Mesendoderm (in vitro differentiated cells): ENCODE data around the gene TEX264.

Source experiments
- DNase-seq: peaks from one replicate; pipeline ENCODE4 v3.0.0; 2013
- H2AK5ac ChIP-seq: 2 replicates; pipeline ENCODE4 v1.6.1; 2013; ENCODE audit warnings: low read length, inconsistent platforms
- H2BK120ac ChIP-seq: 2 replicates; pipeline ENCODE4 v1.6.1; 2013; ENCODE audit warnings: low read depth, mild to moderate bottlenecking, low read length, moderate library complexity, mixed read lengths
- H2BK15ac ChIP-seq: replicated peaks from 2 replicates; pipeline ENCODE4 v1.6.1; 2013; ENCODE audit warnings: low read depth, mild to moderate bottlenecking, moderate library complexity
- H2BK5ac ChIP-seq: 2 replicates; pipeline ENCODE4 v1.6.1; 2013; ENCODE audit warnings: low read length, inconsistent platforms
- H3K18ac ChIP-seq: 2 replicates; pipeline ENCODE4 v1.6.1; 2013; ENCODE audit warnings: mild to moderate bottlenecking, low read length, mixed read lengths
- H3K23ac ChIP-seq: one replicate; pipeline ENCODE4 v1.6.1; 2013; ENCODE audit warnings: low read length
- H3K27ac ChIP-seq: 2 replicates; pipeline ENCODE4 v1.5.1; 2013; ENCODE audit warnings: low read depth, mild to moderate bottlenecking, inconsistent platforms, low read length, moderate library complexity
- H3K27me3 ChIP-seq: 2 replicates; pipeline ENCODE4 v1.6.1; 2013; ENCODE audit warnings: low read length, control low read depth, mild to moderate bottlenecking, inconsistent platforms; ENCODE audit not compliant: insufficient read depth, poor library complexity
- H3K36me3 ChIP-seq: 2 replicates; pipeline ENCODE4 v1.6.1; 2013; ENCODE audit warnings: low read length, inconsistent platforms; ENCODE audit not compliant: control insufficient read depth, insufficient read depth
- H3K4ac ChIP-seq: one replicate; pipeline ENCODE4 v1.6.1; 2013; ENCODE audit warnings: low read depth, mild to moderate bottlenecking, low read length, moderate library complexity
- H3K4me1 ChIP-seq: 2 replicates; pipeline ENCODE4 v1.6.1; 2013; ENCODE audit warnings: low read depth, low read length, inconsistent platforms; ENCODE audit not compliant: control insufficient read depth
- H3K4me2 ChIP-seq: 2 replicates; pipeline ENCODE4 v1.6.1; 2013; ENCODE audit warnings: low read length
- H3K4me3 ChIP-seq: 2 replicates; pipeline ENCODE4 v1.5.1; 2013; ENCODE audit warnings: mild to moderate bottlenecking, low read length
- H3K56ac ChIP-seq: one replicate; pipeline ENCODE4 v1.6.1; 2013; ENCODE audit warnings: low read length
- H3K79me1 ChIP-seq: 2 replicates; pipeline ENCODE4 v1.6.1; 2013; ENCODE audit warnings: low read length, inconsistent platforms
- H3K79me2 ChIP-seq: 2 replicates; pipeline ENCODE4 v1.6.1; 2013; ENCODE audit warnings: mild to moderate bottlenecking, low read length; ENCODE audit not compliant: control insufficient read depth, insufficient read depth
- H3K9ac ChIP-seq: 2 replicates; pipeline ENCODE4 v1.6.1; 2013; ENCODE audit warnings: low read length, inconsistent platforms
- H4K5ac ChIP-seq: one replicate; pipeline ENCODE4 v1.6.1; 2013; ENCODE audit warnings: low read length
- H4K8ac ChIP-seq: one replicate; pipeline ENCODE4 v1.6.1; 2013; ENCODE audit warnings: low read depth, mild to moderate bottlenecking, control low read depth, low read length, moderate library complexity
- WGBS: extraction: QIAGEN DNeasy Blood & Tissue Kit; methylation state at CpG from one replicate; pipeline ENCODE4 v1.1.7; 2013; ENCODE audit warnings: low lambda C conversion rate, missing lambda C conversion rate; ENCODE audit not compliant: insufficient coverage; ENCODE audit errors: extremely low coverage; 5-methylcytosine and 5-hydroxymethylcytosine counted together

Gene TEX264

GRCh38 chr3:51710631-51711351 is 39.7 kb downstream of the TEX264 start:
- WGBS: no CpG with 5 or more reads among the region's 10 CpGs
- H2AK5ac ChIP-seq: no peak overlapping the region
- H3K4me2 ChIP-seq: no peak overlapping the region

GRCh38 chr3:51711352-51712037 is 40.4 kb downstream of the TEX264 start:
- Histone ChIP-seq H3K56ac (no peak overlapping the region), H3K79me2 (no peaks in the 10 kb centered on the region), H3K79me1 (no peaks in the 10 kb centered on the region), H3K36me3 (no peaks in the 10 kb centered on the region), H3K4me1 (peaks cover 1% of the 10 kb centered on the region), H3K4me2 (no peak overlapping the region), H4K5ac (no peak overlapping the region), H2BK120ac (no peak overlapping the region), H3K4ac (no peak overlapping the region), H4K8ac (no peak overlapping the region), H2BK15ac (no peak overlapping the region), H3K18ac (no peak overlapping the region), H3K23ac (no peak overlapping the region), H2BK5ac (no peak overlapping the region), H3K27me3 (peaks cover 7% of the 10 kb centered on the region), H3K4me3 (no peak overlapping the region), H3K27ac (no peak overlapping the region), H3K9ac (no peak overlapping the region), H2AK5ac (no peak overlapping the region)
- no peak for DNase-seq
- no CpG with 5 or more reads among the region's 8 CpGs for WGBS

More at GRCh38 chr3:51710631-51711351, 39.7 kb downstream of the TEX264 start:
- H3K27ac ChIP-seq: no peak overlapping the region
- no peak overlapping the region for H4K5ac ChIP-seq
- no peak overlapping the region for H3K4ac ChIP-seq
- H3K79me2 ChIP-seq: no peaks in the 10 kb centered on the region
- no peaks in the 10 kb centered on the region for H3K79me1 ChIP-seq
- no peak overlapping the region for H3K9ac ChIP-seq
- peaks cover 1% of the 10 kb centered on the region for H3K4me1 ChIP-seq
- no peak overlapping the region for H2BK15ac ChIP-seq
- no peaks in the 10 kb centered on the region for H3K36me3 ChIP-seq
- H3K18ac ChIP-seq: no peak overlapping the region
- no peak overlapping the region for H4K8ac ChIP-seq
- H3K4me3 ChIP-seq: no peak overlapping the region
- peak; percentile 58 for DNase-seq
- H3K27me3 ChIP-seq: peaks cover 7% of the 10 kb centered on the region
- H3K56ac ChIP-seq: no peak overlapping the region
- no peak overlapping the region for H3K23ac ChIP-seq
- H2BK5ac ChIP-seq: no peak overlapping the region
- no peak overlapping the region for H2BK120ac ChIP-seq

- DNase-seq: no peak
Observed at GRCh38 chr3:51712038-51712420, 41.0 kb downstream of the TEX264 start.

GRCh38 chr3:51712511-51712931 is 41.5 kb downstream of the TEX264 start:
- H2BK15ac ChIP-seq: no peak overlapping the region
- no peak overlapping the region for H2AK5ac ChIP-seq
- no peak for DNase-seq
- H4K5ac ChIP-seq: no peak overlapping the region
- H3K4me3 ChIP-seq: no peak overlapping the region
- no peak overlapping the region for H3K23ac ChIP-seq
- H3K4me1 ChIP-seq: peaks cover 1% of the 10 kb centered on the region
- no peaks in the 10 kb centered on the region for H3K79me1 ChIP-seq
- no CpG with 5 or more reads among the region's 20 CpGs for WGBS
- no peaks in the 10 kb centered on the region for H3K36me3 ChIP-seq
- H2BK120ac ChIP-seq: no peak overlapping the region
- peaks cover 7% of the 10 kb centered on the region for H3K27me3 ChIP-seq
- H4K8ac ChIP-seq: no peak overlapping the region
- no peak overlapping the region for H3K4ac ChIP-seq
- no peak overlapping the region for H2BK5ac ChIP-seq
- no peak overlapping the region for H3K27ac ChIP-seq
- no peaks in the 10 kb centered on the region for H3K79me2 ChIP-seq
- no peak overlapping the region for H3K9ac ChIP-seq
- H3K4me2 ChIP-seq: no peak overlapping the region
- H3K18ac ChIP-seq: no peak overlapping the region
- no peak overlapping the region for H3K56ac ChIP-seq

More at GRCh38 chr3:51712038-51712420, 41.0 kb downstream of the TEX264 start:
- Histone ChIP-seq H3K36me3 (no peaks in the 10 kb centered on the region), H2AK5ac (no peak overlapping the region), H3K18ac (no peak overlapping the region), H3K79me2 (no peaks in the 10 kb centered on the region), H3K23ac (no peak overlapping the region), H3K27me3 (peaks cover 7% of the 10 kb centered on the region), H3K79me1 (no peaks in the 10 kb centered on the region), H3K4me1 (peaks cover 1% of the 10 kb centered on the region), H3K27ac (no peak overlapping the region), H4K5ac (no peak overlapping the region), H4K8ac (no peak overlapping the region), H2BK5ac (no peak overlapping the region), H3K4me3 (no peak overlapping the region), H2BK15ac (no peak overlapping the region), H3K4ac (no peak overlapping the region), H3K56ac (no peak overlapping the region), H3K4me2 (no peak overlapping the region), H3K9ac (no peak overlapping the region), H2BK120ac (no peak overlapping the region)
- no CpG with 5 or more reads among the region's 1 CpG for WGBS

- Histone ChIP-seq H3K56ac (no peak overlapping the region), H3K27ac (no peak overlapping the region), H3K9ac (no peak overlapping the region), H3K79me1 (no peaks in the 10 kb centered on the region), H3K79me2 (no peaks in the 10 kb centered on the region), H2BK5ac (no peak overlapping the region), H4K5ac (no peak overlapping the region), H3K27me3 (peaks cover 4% of the 10 kb centered on the region), H2AK5ac (no peak overlapping the region), H3K18ac (no peak overlapping the region), H3K4ac (no peak overlapping the region), H2BK15ac (no peak overlapping the region), H3K4me1 (no peaks in the 10 kb centered on the region), H3K4me3 (no peak overlapping the region), H2BK120ac (no peak overlapping the region), H3K4me2 (no peak overlapping the region), H4K8ac (no peak overlapping the region), H3K23ac (no peak overlapping the region), H3K36me3 (no peaks in the 10 kb centered on the region)
- no peak for DNase-seq
- WGBS: no CpG with 5 or more reads among the region's 19 CpGs
Observed at GRCh38 chr3:51712963-51713362, 41.9 kb downstream of the TEX264 start.
